Stimulated activated CD4-positive, alpha-beta T cell treated with anti-CD3 and anti-CD28 coated beads, Interleukin-1b, Interleukin-23, amount 100 ng/mL, for 24 hours (primary cell): ENCODE measurements around the gene PLXNA2.

ENCODE experiments used
- DNase-seq, 4 experiments: peaks; one replicate each; pipeline ENCODE4 v3.0.0-alpha.2; 2020; ENCODE audit warnings: low read depth in 4 of 4, low spot score in 1 of 4

The PLXNA2 gene

GRCh38 chr1:208268541-208269337 lies 24.6 kb upstream of the PLXNA2 start:
- no peak for DNase-seq

- no peak for DNase-seq
These were observed 21.3 kb upstream of the PLXNA2 start for GRCh38 chr1:208265525-208265924.

- no peak for DNase-seq
These were observed 20.9 kb upstream of the PLXNA2 start for GRCh38 chr1:208265122-208265469.

GRCh38 chr1:208264469-208265121 lies 20.4 kb upstream of the PLXNA2 start:
- DNase-seq = no peak

- no peak for DNase-seq
These were observed 17.7 kb upstream of the PLXNA2 start for GRCh38 chr1:208261874-208262273.

GRCh38 chr1:208258277-208258676 lies 14.1 kb upstream of the PLXNA2 start:
- DNase-seq = no peak

GRCh38 chr1:208257351-208257750 lies 13.2 kb upstream of the PLXNA2 start:
- DNase-seq = no peak

- no peak for DNase-seq
These were observed 12.4 kb upstream of the PLXNA2 start for GRCh38 chr1:208256556-208256955.

- no peak for DNase-seq
These were observed 11.9 kb upstream of the PLXNA2 start for GRCh38 chr1:208256091-208256490.

DNA sequence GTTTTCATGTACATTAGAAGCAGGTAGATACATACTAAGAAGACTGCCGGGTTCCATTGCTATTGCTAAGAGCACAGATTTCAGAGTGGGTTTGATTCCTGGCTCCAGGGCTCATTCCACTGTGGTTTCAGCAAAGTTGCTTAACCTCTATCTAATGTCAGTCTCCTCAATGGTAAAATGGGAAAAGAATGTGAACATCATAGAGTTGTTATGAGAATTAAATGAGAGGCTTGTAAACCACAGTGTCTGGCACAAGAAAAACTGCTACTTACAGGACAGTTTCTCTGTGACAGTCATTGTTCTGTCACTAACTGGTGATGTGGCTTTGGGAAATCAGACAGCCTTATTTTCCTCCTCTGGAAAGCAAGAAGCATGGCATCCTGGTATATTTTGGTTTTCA lies 10.7 kb upstream of the PLXNA2 start:
- no peak for DNase-seq

DNA sequence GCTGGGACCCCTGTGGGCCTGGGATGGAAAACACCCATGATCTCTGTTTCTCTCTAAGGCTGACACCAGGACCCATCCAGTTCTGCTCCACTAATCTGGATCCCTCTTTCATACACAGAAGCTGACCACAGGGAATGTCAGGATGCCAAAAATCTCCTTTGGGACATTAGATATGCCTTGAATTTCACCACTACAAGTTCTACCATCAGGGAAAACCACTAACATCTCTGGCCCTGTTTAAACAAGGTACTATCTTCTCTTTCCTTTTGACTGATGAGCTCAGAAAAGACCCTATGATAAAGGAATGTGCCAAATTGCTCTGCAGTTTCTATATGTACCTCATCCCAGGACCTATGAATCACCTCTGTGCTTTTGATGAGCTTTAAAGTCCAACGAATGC lies 10.2 kb upstream of the PLXNA2 start:
- DNase-seq = no peak

GRCh38 chr1:208252836-208253576 lies 8.8 kb upstream of the PLXNA2 start:
- no peak for DNase-seq

GRCh38 chr1:208251911-208252835 lies 8.0 kb upstream of the PLXNA2 start:
- no peak for DNase-seq

- DNase-seq = no peak
These were observed 6.8 kb upstream of the PLXNA2 start for GRCh38 chr1:208251015-208251414.

- DNase-seq = no peak
These were observed 6.4 kb upstream of the PLXNA2 start for GRCh38 chr1:208250613-208251012.

DNA sequence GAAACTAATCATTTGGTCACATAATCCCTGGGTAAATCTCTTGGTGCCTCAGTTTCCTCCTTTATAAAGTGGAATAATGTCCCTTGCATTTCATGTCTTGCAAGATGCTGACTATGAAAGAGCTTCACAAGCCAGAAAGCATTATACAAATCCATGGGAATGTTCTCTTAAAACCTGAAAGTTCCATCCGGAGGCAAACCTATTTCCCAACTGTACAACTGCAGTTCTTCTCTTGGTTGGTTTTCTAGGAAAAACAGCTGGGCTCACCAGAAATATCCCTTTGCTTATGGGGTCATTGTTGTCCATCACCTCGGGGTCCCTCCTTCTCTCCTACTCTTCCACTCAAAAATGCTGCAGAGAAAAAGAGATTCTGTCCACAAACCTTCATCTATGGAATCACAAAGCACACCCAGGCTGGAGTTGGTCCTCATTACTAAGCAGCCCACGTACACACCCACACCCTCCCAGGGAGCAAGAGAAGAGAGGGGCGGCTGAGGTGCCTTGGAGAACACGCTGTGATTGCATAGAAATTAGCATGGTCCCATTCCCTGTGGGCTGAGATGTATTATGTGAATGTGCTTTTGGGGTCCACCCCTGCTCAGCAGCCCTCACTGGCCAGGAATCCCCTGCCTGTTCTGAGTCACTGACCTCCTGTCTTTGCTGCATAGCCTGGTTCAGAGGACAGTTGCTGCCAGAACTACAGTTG lies 5.0 kb upstream of the PLXNA2 start:
- DNase-seq = no peak

- DNase-seq = no peak
These were observed 4.2 kb upstream of the PLXNA2 start for GRCh38 chr1:208248307-208248801.

GRCh38 chr1:208247696-208248095 lies 3.5 kb upstream of the PLXNA2 start:
- DNase-seq = no peak

DNA sequence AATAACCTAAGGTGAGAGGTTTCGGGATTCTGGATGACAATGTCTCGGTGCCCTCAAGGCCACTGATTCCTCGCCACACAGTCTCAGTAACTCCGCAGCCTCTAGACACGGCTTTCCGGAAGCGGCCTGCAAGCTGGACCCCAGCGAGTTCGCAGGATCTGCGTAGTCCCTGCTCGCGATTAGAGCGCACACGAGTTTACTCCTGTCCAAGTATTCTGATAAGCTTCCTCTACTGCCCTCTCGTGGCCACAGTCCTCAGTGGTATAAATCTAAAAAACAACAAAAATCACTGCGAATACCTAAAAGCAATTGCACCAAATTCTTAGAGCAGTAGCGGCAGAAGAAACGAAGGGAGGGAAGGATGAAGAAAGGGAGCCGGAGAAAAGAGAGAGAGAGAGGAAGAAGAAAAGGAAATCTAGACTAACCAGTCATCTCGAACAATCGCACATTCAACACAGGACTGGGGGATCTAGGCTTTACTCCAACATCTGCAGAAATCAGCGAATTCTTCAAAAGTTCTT lies 1.1 kb upstream of the PLXNA2 start:
- peak; percentile 58 to 71 (median 68) for DNase-seq

DNA sequence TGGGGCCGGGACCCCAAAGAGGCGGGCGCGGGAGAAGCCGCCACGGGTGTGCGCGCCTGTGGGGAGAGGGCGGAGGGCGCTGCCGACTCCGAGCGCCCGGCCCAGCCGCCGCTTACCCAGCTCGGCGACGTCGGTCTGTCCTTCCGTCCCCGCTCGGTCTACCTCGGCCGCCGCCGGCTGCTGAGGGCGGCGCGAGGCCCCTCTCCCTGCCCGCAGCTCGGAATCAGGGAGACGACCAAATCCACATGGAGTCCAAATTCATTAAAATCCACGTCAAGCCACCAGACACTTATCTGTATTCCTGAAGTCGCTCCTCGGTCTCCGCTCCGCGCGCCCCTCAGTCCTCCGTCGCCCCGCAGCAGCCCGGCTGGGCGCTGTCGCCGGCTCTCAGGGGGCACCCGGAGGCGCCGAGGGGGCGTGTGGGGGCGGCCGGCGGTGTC lies 637 bp downstream of the PLXNA2 start:
- DNase-seq = no peak
